ENCODE data around the gene TPD52L1.
"Not testable (repeated sequence)": the region's sequence is repeated elsewhere in the genome, so short reads cannot be mapped to it uniquely, and the experiment has no call there.

The TPD52L1 gene

DNA sequence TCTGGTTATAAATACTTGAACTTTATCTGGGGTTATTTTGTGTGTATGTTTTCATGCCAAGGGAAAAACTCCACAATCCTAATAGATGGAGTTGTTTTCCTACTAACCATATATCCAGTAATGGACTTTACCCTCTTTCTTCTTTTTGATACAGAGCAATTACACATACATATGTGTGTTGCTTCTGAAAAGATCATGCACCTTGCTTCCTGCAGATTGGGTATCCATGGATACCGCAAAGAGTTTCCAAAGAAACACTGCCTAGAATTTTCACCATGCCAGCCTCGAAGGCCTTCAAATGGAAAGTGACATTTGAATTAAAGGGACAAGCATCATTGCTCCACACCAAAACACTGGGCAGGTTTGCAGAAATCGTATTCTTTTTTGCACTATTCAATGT, 121.4 kb downstream of the TPD52L1 start:
- DNase-seq, result no peak

- no peak for DNase-seq
Measured at GRCh38 chr6:125275779-125276178, 122.2 kb downstream of the TPD52L1 start.

DNA sequence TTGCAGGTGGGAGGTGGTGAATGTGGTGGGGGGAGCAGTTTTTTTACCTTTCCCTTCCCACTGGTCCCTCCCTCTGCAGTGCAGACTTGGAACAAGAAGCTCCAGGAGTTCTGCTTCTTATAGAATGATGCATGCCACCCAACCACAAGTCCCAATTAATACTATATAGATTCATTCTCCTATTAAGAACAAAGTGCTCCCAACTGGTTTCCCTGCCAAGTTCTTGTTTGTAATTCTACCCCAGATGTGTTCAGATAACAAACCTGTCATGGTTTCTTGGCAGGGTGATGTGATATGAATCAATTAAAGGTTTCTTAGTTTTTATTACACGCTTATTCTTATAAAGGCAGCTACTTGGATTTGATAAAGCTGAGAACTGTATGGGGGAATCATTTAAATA, 124.3 kb downstream of the TPD52L1 start:
- no peak for DNase-seq

GRCh38 chr6:125279961-125280360, 126.4 kb downstream of the TPD52L1 start:
- no peak for DNase-seq

GRCh38 chr6:125280370-125281035, 126.9 kb downstream of the TPD52L1 start:
- DNase-seq, result not testable (repeated sequence)

DNA sequence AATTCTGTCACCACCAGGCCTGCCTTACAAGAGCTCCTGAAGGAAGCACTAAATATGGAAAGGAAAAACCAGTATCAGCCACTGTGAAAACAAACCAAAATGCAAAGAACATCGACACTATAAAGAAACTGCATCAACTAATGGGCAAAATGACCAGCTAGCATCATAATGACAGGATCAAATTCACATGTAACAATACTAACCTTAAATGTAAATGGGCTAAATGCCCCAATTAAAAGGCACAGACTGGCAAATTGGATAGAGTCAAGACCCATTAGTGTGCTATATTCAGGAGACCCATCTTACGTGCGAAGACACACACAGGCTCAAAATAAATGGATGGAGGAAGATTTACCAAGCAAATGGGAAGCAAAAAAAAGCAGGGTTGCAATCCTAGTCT, 128.9 kb downstream of the TPD52L1 start:
- not testable (repeated sequence) for DNase-seq

DNA sequence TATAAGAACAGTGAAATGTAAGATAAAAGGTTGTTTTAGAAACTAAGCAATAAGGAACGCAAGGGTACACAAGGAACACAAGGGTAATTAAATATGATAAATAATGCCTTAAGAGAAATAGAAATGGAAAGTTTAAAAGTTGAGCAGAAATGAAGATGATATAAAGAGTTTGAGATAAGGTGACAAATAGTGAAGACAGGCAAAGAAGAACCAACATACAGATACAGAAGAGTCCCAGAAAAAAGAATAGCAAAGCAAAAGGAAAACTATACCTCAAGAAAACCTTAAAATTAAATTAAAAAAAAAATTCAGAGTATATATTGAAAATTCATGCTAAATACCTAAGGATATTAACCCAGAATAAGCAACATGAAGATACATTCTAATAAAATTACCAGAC, 131.8 kb downstream of the TPD52L1 start:
- DNase-seq, result no peak

DNA sequence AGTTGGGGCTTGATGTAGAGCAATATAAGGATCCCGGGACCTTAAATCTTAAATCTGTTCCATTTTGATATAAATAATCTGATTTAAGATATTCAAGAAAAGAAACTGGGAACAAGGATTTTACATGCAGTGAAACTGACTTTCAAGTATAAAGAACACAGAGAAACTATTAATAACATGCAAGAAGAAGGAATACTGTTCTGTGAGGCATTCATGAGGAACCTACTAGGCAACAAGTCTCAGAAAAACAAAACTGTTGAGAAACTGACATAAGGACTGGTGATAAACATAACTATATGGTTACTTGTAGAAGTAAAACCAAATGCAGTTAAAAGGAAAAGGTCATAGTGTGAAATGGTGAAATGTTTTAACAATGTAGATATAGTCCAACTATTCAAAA, 132.4 kb downstream of the TPD52L1 start:
- DNase-seq, result no peak

DNA sequence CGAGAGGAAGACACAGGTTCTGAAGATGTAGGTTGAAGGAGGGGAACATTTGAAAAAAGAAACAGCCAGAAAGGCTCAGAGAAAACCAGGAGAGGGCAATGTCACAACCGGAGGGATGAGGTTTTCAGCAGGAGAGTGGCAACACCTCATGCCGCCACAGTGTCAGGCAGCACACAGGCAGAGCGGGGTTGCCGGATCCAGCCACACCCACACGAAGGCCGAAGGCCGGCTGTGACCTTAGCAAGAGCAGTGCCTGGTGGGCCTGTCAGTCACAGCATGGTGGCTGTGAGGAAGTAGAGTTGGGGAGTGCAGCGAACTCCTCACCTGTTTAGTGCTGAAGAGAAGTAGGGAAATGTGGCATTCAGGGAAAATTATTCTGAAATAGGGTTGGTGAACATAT, 134.1 kb downstream of the TPD52L1 start:
- DNase-seq, result no peak

DNA sequence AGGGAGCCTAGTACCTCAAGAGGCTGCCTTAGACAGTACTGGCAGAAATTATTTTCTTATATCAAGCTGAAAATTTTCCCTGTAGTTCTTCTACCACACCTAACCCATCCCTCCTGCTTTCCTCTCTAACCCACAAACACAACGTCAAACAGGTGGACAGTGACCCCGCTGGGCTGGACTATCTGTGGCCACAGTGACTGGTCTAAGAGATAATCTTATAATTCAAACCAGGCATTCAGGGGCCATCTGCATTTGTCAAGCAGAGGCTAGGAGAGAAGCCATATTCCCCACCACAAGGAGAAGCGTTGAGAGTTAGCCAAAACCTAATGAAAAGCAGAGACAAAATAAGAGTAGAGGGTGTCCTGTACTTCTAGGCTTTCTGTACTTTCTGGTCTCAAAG, 140.0 kb downstream of the TPD52L1 start:
- DNase-seq, result no peak

GRCh38 chr6:125294036-125294435, 140.5 kb downstream of the TPD52L1 start:
- no peak for DNase-seq

DNA sequence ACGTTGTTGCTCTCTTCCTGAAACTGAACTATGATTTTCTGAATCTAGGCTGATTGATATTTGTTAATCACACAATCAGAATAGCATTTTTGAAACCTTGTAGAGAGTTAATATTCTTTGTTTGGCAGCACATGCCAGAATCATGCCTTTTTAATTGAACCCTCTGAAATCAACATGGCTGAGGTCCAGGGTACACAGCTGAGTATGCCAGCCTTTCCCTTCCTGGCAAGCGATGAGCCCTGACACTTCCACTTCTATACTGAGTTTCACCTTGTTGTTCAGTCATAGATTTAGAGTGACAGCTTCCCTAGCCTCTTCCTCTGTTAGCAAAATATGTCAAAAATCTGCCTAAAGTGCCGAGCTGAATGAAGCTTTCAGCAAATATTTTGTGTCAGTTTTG, 141.4 kb downstream of the TPD52L1 start:
- no peak for DNase-seq

- DNase-seq, result no peak
Measured at GRCh38 chr6:125296471-125296870, 142.9 kb downstream of the TPD52L1 start.

DNA sequence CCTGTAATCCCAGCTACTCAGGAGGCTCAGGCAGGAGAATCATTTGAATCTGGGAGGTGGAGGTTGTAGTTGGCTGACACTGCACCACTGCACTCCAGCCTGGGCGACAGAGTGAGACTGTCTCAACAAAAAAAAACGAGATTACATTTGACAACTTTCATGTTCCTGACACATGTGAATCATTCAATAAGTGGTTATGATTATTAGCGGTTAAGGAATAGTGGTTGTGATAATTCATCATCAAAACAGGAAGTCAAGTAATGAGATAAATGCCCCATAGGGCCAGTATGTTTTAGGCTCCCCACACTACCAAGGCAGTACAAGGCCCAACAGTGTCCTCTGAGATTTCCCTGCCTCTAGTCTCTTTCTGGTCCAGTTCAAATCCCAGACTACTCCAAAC, 145.7 kb downstream of the TPD52L1 start:
- DNase-seq, result no peak

DNA sequence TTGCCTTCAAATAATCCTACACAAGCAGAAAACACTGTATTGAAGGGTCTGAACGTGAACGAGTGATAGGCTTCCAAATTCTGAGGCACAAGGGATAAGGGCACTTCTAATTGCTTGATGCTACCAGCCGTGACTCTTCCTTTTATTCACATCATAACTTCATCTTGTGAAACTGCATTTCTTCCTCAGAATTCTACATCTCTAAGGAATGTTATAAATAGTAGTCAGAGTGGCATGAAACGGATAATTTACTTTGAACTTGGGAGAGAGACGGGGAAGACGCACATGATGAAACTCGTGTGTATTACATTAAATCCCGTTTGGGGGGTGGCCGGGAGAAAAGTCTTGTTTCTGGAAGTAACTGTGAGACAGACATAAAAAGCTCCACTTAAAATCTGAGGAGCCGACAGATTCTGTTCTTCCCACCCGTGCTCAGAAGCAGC, 147.4 kb downstream of the TPD52L1 start:
- DNase-seq, result peak; percentile 9

DNA sequence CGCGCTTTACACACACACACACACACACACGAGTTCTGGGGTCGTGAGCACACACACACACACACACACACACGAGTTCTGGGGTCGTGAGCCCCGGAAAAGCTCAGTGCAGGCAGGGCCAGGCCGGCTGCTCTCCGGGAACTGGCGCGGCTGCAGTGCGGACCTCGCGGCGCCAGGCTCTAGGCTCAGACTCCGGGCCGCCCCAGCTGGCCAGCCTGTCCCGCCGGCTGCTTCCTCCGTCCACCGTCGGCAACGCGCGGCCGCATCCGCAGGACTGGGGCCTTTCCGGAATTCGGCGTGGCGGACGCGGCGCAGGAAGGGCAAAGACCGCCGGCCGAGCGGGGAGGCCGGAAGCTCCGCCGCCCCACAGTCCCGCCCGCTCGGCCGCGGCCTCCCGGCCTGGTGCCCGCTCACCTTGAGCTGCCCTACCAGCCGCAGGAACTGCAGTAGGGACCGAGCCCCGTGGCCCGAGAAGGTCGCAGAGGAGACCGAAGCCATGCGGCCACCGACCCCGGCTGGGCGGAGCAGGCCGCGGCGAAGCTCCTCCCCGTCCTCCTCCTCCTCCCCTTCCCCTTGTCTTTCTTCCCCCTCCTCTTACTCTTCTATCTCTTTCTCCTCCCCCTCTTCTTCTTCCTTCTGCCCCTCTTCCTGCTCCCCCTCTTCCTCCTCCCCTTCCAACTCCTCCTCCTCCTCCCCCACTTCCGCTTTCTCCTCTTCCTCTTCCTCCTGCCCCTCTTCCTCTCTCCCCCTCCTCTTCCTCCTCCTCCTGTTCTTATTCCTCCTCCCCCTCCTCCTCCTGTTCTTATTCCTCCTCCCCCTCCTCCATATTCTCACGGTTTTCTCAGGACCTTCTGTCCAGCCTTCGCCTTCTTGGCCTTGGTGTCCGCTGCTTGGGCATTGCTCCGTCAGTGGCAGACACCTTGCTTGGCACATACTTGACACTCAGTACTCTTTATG, 148.1 kb downstream of the TPD52L1 start, which contains the start of gene HDDC2:
Gene HDDC2, minus strand, starts transcription at position 533 of the 957 bp plus-strand sequence. Its CDS starts 35 bp downstream, at position 498.
- DNase-seq, result peak; percentile 51

- no peak for DNase-seq
Measured at GRCh38 chr6:125302840-125303511, 149.4 kb downstream of the TPD52L1 start.

DNA sequence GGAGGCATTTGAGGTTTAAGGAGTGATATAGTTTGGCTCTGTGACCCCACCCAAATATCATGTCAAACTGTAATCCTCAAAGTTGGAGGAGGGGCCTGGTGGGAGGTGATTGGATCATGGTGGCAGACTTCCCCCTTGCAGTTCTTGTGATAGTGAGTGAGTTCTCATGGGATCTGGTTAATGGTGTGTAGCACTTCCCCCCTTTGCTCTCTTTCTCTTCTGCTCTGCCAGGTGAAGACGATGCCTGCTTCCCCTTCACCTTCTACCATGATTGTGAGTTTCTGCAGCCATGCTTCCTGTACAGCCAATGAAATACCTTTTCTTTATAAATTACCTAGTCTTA, 149.9 kb downstream of the TPD52L1 start:
- DNase-seq, result no peak

GRCh38 chr6:125304970-125305660, 151.5 kb downstream of the TPD52L1 start:
- DNase-seq, result no peak

DNA sequence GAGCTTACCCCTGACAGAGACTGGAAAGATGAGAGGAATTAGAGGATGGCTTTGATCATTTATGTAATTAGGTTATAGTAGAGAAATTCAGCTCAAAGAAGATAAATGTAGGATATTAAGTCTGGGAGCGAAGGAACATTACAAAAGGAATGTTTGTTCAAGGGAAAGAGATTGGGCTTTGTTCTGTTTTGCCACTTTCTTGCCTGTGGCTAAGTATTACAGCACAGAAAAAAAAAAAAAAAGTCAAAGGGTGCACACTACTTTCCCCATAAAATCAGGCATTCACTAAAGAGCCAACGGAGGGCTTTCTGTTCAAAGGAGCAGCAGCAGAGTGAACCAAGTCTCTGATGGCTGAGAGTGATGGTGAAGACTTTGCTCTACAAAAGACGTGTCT, 153.2 kb downstream of the TPD52L1 start:
- DNase-seq, result no peak

- no peak for DNase-seq
Measured at GRCh38 chr6:125307150-125307838, 153.7 kb downstream of the TPD52L1 start.

- DNase-seq, result no peak
Measured at GRCh38 chr6:125307964-125308615, 154.5 kb downstream of the TPD52L1 start.

Measured in NCI-H748 treated with DMSO at 0.1 percent for 48 hours (cell line).